ENCODE results near the gene EGLN3. TPM values are rescaled to one million over a fixed set of nuclear protein-coding genes. Genes with fewer than 3 reads are reported as not detected.
"Not testable (repeated sequence)": the region's sequence is repeated elsewhere in the genome, so short reads cannot be mapped to it uniquely, and the experiment has no call there.

EGLN3 gene
- 1.5 TPM for polyA plus RNA-seq (2013, experiment 1 of 2; ENCODE audit: insufficient read length)
- 2.8 TPM for polyA plus RNA-seq (2013, experiment 2 of 2; ENCODE audit: insufficient read length)

DNA sequence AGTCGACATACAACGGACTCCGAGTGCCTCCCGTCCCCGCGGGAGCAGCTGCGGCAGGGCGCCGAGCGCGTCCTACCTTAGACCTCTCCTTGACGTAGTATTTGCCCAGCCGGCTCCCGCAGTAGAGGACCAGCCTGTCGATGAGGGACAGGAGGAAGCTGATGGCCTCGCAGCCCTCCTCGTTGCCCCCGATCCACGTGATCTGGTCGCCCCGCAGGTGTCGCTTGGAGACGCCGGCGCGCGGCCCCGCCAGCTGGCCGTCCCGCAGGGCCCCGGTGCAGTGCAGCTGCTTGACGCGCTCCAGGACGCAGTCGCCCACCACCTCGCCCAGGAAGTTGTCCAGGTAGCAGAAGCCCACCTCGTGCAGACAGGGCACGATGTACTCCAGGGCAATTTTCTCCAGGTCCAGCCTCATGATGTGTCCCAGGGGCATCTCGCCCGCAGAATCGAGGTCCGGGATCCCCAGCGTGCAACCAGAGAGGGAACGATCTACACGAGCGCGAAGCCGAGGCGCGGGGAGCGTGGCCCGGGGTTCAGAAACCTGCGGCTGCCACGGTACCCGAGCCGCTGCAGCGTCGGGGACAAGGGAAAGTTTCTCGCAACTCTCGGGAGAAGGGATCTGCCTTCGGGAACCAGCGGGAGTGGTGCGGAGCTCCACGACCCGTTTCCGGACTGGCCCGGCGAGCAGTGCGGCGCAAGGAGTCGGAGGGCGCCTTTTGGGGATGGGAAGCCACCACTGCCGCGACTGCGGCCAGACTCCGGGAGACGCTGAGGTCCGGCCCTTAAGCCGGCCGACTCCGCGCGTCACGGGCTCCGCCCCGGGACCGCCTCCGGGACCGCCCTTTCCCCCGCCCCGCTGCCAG lies at the start of gene EGLN3:
Gene EGLN3 (minus strand): TSS at position 755 of the 863 bp plus-strand sequence. CDS start 322 bp downstream, at position 433.
- DNase-seq: peak; percentile 71

DNA sequence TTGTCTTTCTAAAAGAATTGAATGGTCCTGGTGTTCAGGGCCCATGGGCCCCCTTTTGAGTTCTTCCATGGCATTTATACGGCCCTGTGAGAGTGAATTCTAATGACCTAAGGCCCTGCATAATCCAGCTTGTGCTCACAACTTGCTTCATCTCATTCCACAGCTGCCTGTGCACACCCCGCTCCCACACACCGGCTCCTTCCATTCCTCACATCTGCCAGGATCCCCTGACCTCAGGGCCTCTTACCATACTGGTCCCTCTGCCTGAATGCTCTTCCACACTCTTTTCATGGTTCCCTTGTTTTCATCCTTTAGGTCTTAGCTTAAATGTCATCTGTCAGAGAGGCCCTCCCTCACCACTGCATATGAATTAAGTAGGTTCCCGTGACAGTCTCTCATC lies 49.5 kb upstream of the EGLN3 start:
- DNase-seq: no peak

GRCh38 chr14:33999771-34000291 lies 49.0 kb upstream of the EGLN3 start:
- DNase-seq: no peak

- no peak for DNase-seq
These were observed 46.7 kb upstream of the EGLN3 start for GRCh38 chr14:33997611-33998010.

DNA sequence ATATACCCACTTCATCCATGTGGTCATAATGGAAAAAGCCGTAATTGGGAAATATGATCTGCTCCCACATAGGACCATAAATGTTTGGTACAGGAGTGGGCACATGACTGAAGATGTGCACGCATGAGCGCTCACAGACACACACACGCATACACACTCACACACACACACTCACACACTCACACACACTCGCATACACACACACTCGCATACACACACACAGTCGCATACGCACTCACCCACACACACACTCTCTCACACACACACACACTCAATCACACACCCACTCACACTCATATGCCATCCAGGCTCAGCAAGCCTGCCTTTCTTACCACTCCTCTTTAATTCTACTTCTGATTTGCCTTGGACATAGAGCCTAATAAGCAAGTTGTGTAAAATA lies 45.6 kb upstream of the EGLN3 start:
- no peak for DNase-seq

DNA sequence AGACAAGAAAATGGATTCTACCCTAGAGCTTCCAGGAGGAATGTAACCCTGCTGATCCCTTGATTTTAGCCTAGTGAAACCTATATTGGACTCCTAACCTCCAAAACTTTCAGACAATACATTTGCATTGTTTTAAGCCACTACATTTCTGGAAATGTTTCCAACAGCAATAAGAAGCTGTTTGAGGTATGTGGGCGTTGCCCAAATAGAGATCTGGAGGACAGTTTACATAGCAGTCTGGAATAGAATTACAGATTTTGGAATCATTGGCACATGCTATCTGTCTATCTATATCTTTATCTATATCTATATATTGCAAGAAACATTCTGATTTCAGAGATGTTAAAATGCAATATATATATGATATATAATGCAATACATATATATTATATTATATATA lies 42.4 kb upstream of the EGLN3 start:
- peak; percentile 17 for DNase-seq

- no peak for DNase-seq
These were observed 41.6 kb upstream of the EGLN3 start for GRCh38 chr14:33992274-33993007.

- DNase-seq: no peak
These were observed 39.9 kb upstream of the EGLN3 start for GRCh38 chr14:33990790-33991189.

GRCh38 chr14:33987565-33988080 lies 36.7 kb upstream of the EGLN3 start:
- DNase-seq: no peak

- peak; percentile 94 for DNase-seq
These were observed 35.9 kb upstream of the EGLN3 start for GRCh38 chr14:33986804-33987203.

GRCh38 chr14:33985242-33985641 lies 34.4 kb upstream of the EGLN3 start:
- no peak for DNase-seq

DNA sequence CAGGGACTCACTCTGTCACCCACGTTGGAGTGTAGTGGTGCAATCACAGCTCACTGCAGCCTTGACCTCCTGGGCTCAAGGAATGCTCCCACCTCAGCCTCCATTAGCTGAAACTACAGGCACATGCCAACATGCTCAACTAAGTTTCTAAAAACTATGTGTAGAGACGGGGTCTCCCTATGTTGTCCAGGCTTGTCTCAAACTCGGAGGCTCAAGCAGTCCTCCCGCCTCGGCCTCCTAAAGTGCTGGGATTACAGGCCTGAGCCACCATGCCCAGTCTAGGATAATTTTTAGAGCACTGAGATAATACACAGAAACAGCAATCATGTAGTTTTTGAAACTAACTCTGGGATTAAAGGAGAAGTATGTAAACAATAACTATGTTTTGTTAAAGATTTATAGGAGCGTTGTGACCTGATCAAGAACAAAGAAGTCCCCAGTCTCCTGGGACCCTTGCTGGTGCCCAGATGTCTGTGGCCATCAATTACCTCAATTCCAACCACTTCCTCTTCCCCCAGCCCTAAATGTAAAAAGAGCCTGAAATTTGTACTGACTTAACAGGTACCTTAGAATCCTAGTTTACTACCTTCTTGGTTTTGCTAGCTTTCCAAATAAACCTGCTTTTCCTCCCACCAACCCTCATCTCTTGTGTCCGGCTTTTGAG lies 28.9 kb upstream of the EGLN3 start:
- DNase-seq: no peak

- no peak for DNase-seq
These were observed 28.2 kb upstream of the EGLN3 start for GRCh38 chr14:33978892-33979612.

DNA sequence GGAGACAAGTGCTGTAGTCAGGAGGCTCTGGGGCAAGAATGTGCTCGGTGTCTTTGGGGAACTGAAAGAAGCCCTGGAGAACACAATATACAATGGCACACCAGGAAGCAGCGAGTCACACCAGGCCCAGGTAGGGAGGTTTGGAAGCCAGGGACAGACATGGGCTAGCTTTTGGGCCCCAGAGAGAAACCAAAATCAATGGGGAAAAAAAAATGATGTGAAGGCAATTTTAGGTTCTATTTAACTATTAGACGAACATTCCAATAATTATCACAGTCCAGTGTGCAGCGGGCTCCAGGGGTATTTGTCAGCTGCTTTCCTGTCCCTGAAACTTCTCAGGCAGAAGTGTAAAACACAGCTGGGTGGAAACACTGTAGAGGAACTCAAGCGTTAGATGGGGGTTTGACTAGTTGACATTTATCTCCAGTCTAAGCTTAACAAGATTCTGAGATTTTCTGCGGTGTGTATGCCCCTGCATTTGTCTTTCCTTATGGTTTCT lies 21.8 kb upstream of the EGLN3 start:
- DNase-seq: no peak

DNA sequence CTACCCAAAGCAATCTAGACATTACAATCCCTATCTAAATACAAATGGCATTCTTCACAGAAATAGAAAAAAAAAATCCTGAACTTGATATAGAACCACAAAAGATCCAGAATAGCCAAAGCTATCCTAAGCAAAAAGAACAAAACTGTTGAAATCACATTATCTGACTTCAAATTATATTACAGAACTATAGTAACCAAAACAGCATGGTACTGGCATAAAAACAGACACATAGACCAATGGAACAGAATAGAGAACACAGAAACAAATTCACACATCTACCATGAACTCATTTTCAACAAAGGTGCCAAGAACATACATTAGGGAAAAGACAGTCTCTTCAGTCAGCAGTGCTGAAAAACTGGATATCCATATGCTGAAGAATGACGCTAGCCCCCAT lies 19.0 kb upstream of the EGLN3 start:
- DNase-seq: not testable (repeated sequence)

DNA sequence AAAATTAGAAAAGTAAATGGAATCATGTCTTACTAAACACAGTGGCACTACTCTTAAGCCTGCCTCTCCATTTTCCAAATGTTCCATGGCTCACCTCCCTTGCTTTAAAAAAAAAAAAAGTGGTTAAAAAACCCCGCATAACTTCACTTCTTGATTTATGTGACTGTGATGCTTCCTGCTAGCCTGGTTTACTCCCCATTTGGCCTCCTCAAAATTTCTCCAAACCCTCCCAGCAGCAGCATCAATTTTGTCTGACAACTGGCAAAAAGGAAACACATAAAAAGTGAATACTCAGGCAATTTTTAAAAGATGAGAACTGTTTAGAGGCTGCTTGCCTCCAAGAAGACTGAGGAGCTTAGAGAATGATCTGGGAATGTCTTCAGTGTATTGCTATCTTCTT lies 17.8 kb upstream of the EGLN3 start:
- DNase-seq: no peak

GRCh38 chr14:33967138-33967537 lies 16.3 kb upstream of the EGLN3 start:
- no peak for DNase-seq

DNA sequence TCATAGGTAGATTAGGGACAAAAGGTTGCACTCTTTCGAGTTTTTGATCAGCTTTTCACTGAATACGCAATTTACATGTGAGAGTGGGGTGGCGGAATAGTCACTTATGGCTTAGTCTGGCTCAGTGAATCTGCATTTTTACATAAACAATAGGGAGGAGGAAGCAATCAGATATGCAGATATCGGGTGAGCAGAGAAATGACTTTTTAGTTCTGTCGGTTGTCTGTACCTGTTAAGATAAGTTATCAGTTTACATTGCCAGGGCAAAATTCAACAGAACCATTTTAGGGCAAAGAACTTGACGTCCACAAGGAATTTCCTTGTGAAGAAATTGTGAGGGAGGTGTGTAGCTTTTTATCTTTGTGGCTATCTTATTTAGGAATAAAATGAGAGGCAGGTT lies 15.4 kb upstream of the EGLN3 start:
- DNase-seq: no peak

GRCh38 chr14:33964599-33965317 lies 13.9 kb upstream of the EGLN3 start:
- no peak for DNase-seq

GRCh38 chr14:33963892-33964291 lies 13.0 kb upstream of the EGLN3 start:
- DNase-seq: no peak

- not testable (repeated sequence) for DNase-seq
These were observed 11.6 kb upstream of the EGLN3 start for GRCh38 chr14:33962466-33962865.
